Measurements from ENCODE around the gene CYB5A.

CYB5A gene

DNA sequence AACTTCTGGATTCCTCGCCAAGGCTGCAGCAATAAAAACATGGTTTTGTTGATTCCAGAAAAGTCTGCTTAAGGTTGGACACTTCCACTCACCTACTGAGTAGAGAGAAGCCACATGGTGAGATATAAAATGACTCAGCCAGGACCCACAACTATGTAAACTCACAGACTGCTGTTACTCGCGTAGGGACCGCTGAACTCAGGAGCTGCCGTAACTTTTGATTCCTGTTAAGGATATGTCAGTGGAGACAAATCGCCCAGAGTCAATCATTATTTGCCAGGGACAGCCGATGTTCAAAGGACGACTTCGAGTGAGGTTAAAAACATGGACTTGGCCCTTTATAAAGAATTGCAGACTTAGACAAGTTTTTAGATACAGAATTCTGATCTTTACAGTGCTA, 25.6 kb downstream of the CYB5A start:
- Histone ChIP-seq H3K14ac (ENCODE audit: low read length) (no peak overlapping the region), H3K9me3 (ENCODE audit: insufficient read depth, low read depth, low read length) (no peaks in the 10 kb centered on the region), H2AFZ (ENCODE audit: insufficient read depth, low read length, poor library complexity) (no peak overlapping the region), H4K91ac (ENCODE audit: low read depth, low read length) (no peak overlapping the region), H2BK12ac (ENCODE audit: low read length) (no peak overlapping the region), H4K8ac (ENCODE audit: low read depth, low read length) (no peak overlapping the region), H3K18ac (ENCODE audit: low read length) (no peak overlapping the region), H3K9ac (ENCODE audit: low read length) (no peak overlapping the region), H3K4me1 (ENCODE audit: control insufficient read depth in 1 of 2, insufficient read depth in 2 of 2, low read length in 2 of 2) (peaks cover 8% of the 10 kb centered on the region in 2 experiments), H3K27ac (ENCODE audit: low read depth, low read length) (no peak overlapping the region), H3K36me3 (ENCODE audit: control insufficient read depth in 1 of 2, insufficient read depth in 2 of 2, low read length in 2 of 2) (no peaks in the 10 kb centered on the region), H2BK120ac (ENCODE audit: insufficient read depth, low read length, poor library complexity) (no peak overlapping the region), H2AK5ac (ENCODE audit: low read length) (no peak overlapping the region), H4K12ac (ENCODE audit: low read depth, low read length) (no peak overlapping the region), H3K4me2 (ENCODE audit: low read length) (no peak overlapping the region), H3K4me3 (ENCODE audit: low read depth, low read length) (no peak overlapping the region), H3K79me1 (ENCODE audit: low read length) (no peaks in the 10 kb centered on the region), H3K23ac (ENCODE audit: low read length) (no peak overlapping the region), H3K4ac (ENCODE audit: low read depth, low read length) (no peak overlapping the region), H3K27me3 (ENCODE audit: insufficient read depth, low read length) (no peaks in the 10 kb centered on the region), H3K79me2 (ENCODE audit: control insufficient read depth, insufficient read depth, low read length, poor library complexity) (no peaks in the 10 kb centered on the region), H2BK5ac (ENCODE audit: low read depth, low read length, poor library complexity) (no peak overlapping the region)
- DNase-seq, result no peak
- no CpG with 5 or more reads among the region's 9 CpGs for WGBS (ENCODE audit: extremely low coverage, insufficient coverage, insufficient read length)

DNA sequence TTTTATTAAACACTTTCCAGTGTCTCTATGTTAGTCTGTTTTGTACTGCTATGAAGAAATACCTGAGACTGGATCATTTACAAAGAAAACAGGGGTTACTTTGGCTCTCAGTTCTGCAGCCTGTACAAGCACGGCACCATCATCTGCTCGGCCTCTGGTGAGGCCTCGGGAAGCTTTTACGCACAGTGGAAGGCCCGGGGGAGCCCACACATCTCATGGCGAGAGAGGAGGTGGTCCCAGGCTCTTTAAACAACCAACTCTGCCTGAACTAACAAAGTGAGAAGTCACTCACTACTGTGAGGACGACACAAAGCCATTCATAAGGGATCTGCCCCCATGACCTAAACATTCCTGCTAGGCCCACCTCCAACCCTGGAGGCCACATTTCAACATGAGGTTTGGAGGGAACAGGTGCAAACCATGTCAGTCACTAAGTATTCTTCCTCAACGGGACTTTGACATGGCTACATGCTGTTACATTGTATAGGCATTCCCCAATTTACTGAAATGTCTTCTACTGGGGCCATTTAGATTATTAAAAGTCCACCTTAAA, 26.1 kb downstream of the CYB5A start:
- no CpG with 5 or more reads among the region's 8 CpGs for WGBS (ENCODE audit: extremely low coverage, insufficient coverage, insufficient read length)
- Histone ChIP-seq H3K4me1 (ENCODE audit: control insufficient read depth in 1 of 2, insufficient read depth in 2 of 2, low read length in 2 of 2) (peaks cover 8% of the 10 kb centered on the region in 2 experiments), H3K9ac (ENCODE audit: low read length) (no peak overlapping the region), H3K4ac (ENCODE audit: low read depth, low read length) (no peak overlapping the region), H4K8ac (ENCODE audit: low read depth, low read length) (no peak overlapping the region), H3K27me3 (ENCODE audit: insufficient read depth, low read length) (no peaks in the 10 kb centered on the region), H2BK5ac (ENCODE audit: low read depth, low read length, poor library complexity) (no peak overlapping the region), H3K4me2 (ENCODE audit: low read length) (no peak overlapping the region), H3K79me2 (ENCODE audit: control insufficient read depth, insufficient read depth, low read length, poor library complexity) (no peaks in the 10 kb centered on the region), H3K18ac (ENCODE audit: low read length) (no peak overlapping the region), H3K14ac (ENCODE audit: low read length) (no peak overlapping the region), H3K4me3 (ENCODE audit: low read depth, low read length) (no peak overlapping the region), H2AFZ (ENCODE audit: insufficient read depth, low read length, poor library complexity) (no peak overlapping the region), H2BK120ac (ENCODE audit: insufficient read depth, low read length, poor library complexity) (no peak overlapping the region), H2BK12ac (ENCODE audit: low read length) (no peak overlapping the region), H3K23ac (ENCODE audit: low read length) (no peak overlapping the region), H3K27ac (ENCODE audit: low read depth, low read length) (no peak overlapping the region), H2AK5ac (ENCODE audit: low read length) (no peak overlapping the region), H3K79me1 (ENCODE audit: low read length) (no peaks in the 10 kb centered on the region), H3K36me3 (ENCODE audit: control insufficient read depth in 1 of 2, insufficient read depth in 2 of 2, low read length in 2 of 2) (no peaks in the 10 kb centered on the region), H4K91ac (ENCODE audit: low read depth, low read length) (no peak overlapping the region), H4K12ac (ENCODE audit: low read depth, low read length) (no peak overlapping the region), H3K9me3 (ENCODE audit: insufficient read depth, low read depth, low read length) (no peaks in the 10 kb centered on the region)
- DNase-seq, result no peak

DNA sequence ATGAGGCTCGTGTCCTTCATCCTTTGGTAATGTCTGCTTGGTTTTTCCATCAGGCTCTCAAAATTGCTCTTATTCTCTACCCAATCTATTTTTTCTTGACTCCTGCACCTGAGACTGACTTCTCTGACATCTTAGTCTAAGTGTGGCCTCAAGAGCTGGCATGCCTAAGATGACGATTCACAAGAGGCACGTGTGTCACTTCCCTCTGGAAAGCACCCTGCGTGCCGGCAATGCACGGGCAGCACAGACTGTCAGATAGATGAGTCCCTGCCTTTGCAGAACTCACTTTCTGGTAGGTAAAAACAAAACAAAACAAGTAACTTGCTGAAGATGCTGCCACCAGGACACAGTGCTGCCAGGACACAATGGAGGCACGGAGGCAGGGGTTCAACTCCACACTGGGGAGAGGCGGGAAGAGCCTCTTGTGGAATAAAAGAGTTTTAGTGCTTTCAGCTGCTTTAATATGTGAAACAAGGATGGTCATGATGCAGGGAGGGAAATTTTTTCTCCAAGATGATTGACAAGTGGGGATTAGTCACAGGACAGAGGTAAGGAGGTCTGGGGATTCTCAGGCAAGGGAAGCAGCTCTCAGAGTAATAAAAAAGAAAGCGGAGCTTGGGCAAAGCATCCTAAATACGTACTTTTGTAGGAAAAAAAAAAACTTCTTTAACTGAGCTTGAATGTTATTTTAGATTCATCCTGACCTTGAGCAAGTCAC, 27.3 kb downstream of the CYB5A start:
- no peak overlapping the region for H3K4me2 ChIP-seq (ENCODE audit: low read length)
- H4K12ac ChIP-seq (ENCODE audit: low read depth, low read length), result no peak overlapping the region
- peaks cover 5% of the 10 kb centered on the region in 2 experiments for H3K4me1 ChIP-seq (ENCODE audit: control insufficient read depth in 1 of 2, insufficient read depth in 2 of 2, low read length in 2 of 2)
- H3K18ac ChIP-seq (ENCODE audit: low read length), result no peak overlapping the region
- H2AFZ ChIP-seq (ENCODE audit: insufficient read depth, low read length, poor library complexity), result no peak overlapping the region
- H3K23ac ChIP-seq (ENCODE audit: low read length), result no peak overlapping the region
- no peak overlapping the region for H3K14ac ChIP-seq (ENCODE audit: low read length)
- H2BK12ac ChIP-seq (ENCODE audit: low read length), result no peak overlapping the region
- no peak overlapping the region for H4K91ac ChIP-seq (ENCODE audit: low read depth, low read length)
- no peak overlapping the region for H4K8ac ChIP-seq (ENCODE audit: low read depth, low read length)
- H3K9me3 ChIP-seq (ENCODE audit: insufficient read depth, low read depth, low read length), result no peaks in the 10 kb centered on the region
- no peak overlapping the region for H2AK5ac ChIP-seq (ENCODE audit: low read length)
- H3K27ac ChIP-seq (ENCODE audit: low read depth, low read length), result no peak overlapping the region
- peak; percentile 7 to 26 for DNase-seq
- H3K79me2 ChIP-seq (ENCODE audit: control insufficient read depth, insufficient read depth, low read length, poor library complexity), result no peaks in the 10 kb centered on the region
- no peaks in the 10 kb centered on the region for H3K79me1 ChIP-seq (ENCODE audit: low read length)
- no peak overlapping the region for H2BK5ac ChIP-seq (ENCODE audit: low read depth, low read length, poor library complexity)
- H2BK120ac ChIP-seq (ENCODE audit: insufficient read depth, low read length, poor library complexity), result no peak overlapping the region
- H3K4me3 ChIP-seq (ENCODE audit: low read depth, low read length), result no peak overlapping the region
- no CpG with 5 or more reads among the region's 10 CpGs for WGBS (ENCODE audit: extremely low coverage, insufficient coverage, insufficient read length)
- no peak overlapping the region for H3K4ac ChIP-seq (ENCODE audit: low read depth, low read length)
- no peaks in the 10 kb centered on the region for H3K27me3 ChIP-seq (ENCODE audit: insufficient read depth, low read length)
- no peak overlapping the region for H3K9ac ChIP-seq (ENCODE audit: low read length)
- H3K36me3 ChIP-seq (ENCODE audit: control insufficient read depth in 1 of 2, insufficient read depth in 2 of 2, low read length in 2 of 2), result no peaks in the 10 kb centered on the region

DNA sequence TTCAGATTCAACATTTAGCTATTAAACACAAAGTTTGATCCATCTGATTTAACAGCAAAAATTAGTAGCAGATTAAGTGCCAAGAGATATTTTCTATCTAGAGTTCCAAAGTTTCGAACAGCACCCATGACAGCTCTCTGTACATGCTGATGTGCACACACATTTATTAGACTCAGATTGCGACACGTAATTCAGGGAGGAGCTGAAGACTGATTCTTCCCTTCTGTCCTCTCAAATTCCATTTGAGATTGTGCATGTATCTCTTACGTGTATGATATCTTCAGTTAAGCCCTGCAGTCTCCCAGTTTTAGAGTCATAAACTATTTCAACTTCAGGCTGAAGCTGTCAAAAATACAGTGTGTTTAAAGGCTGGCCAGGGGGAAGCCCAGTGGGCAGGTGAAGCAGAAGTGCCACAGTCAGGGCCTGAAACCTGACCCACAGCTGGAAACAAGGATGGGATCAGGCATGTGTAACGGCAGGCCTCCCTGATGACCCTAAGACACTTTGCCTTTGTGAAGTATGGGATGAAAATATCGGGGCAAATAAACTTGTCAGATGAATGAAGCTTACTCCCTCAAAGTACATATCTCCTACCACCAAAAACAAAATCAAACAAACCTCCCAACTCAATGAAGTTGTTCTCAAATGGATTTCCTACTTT, 30.6 kb downstream of the CYB5A start:
- Histone ChIP-seq H4K12ac (ENCODE audit: low read depth, low read length) (no peak overlapping the region), H3K79me1 (ENCODE audit: low read length) (no peaks in the 10 kb centered on the region), H3K18ac (ENCODE audit: low read length) (no peak overlapping the region), H3K9me3 (ENCODE audit: insufficient read depth, low read depth, low read length) (no peaks in the 10 kb centered on the region), H2BK5ac (ENCODE audit: low read depth, low read length, poor library complexity) (no peak overlapping the region), H3K4ac (ENCODE audit: low read depth, low read length) (no peak overlapping the region), H3K36me3 (ENCODE audit: control insufficient read depth in 1 of 2, insufficient read depth in 2 of 2, low read length in 2 of 2) (no peaks in the 10 kb centered on the region), H3K27ac (ENCODE audit: low read depth, low read length) (no peak overlapping the region), H4K91ac (ENCODE audit: low read depth, low read length) (no peak overlapping the region), H2BK12ac (ENCODE audit: low read length) (no peak overlapping the region), H3K4me2 (ENCODE audit: low read length) (no peak overlapping the region), H3K4me1 (ENCODE audit: control insufficient read depth in 1 of 2, insufficient read depth in 2 of 2, low read length in 2 of 2) (no peaks in the 10 kb centered on the region), H3K9ac (ENCODE audit: low read length) (no peak overlapping the region), H3K23ac (ENCODE audit: low read length) (no peak overlapping the region), H3K79me2 (ENCODE audit: control insufficient read depth, insufficient read depth, low read length, poor library complexity) (no peaks in the 10 kb centered on the region), H3K14ac (ENCODE audit: low read length) (no peak overlapping the region), H4K8ac (ENCODE audit: low read depth, low read length) (no peak overlapping the region), H2AFZ (ENCODE audit: insufficient read depth, low read length, poor library complexity) (no peak overlapping the region), H3K27me3 (ENCODE audit: insufficient read depth, low read length) (no peaks in the 10 kb centered on the region), H3K4me3 (ENCODE audit: low read depth, low read length) (no peak overlapping the region), H2AK5ac (ENCODE audit: low read length) (no peak overlapping the region), H2BK120ac (ENCODE audit: insufficient read depth, low read length, poor library complexity) (no peak overlapping the region)
- no CpG with 5 or more reads among the region's 6 CpGs for WGBS (ENCODE audit: extremely low coverage, insufficient coverage, insufficient read length)
- no peak for DNase-seq
